SKM-1 treated with dmso at 0.1 percent for 144 hours (cell line): ENCODE results near the gene SLC41A3.
"Not testable (repeated sequence)": the region's sequence is repeated elsewhere in the genome, so short reads cannot be mapped to it uniquely, and the experiment has no call there.

ENCODE experiments used
- DNase-seq: peaks from one replicate; lab custom pipeline; 2025; ENCODE audit not compliant: unreplicated experiment; lab: John Stamatoyannopoulos, UW

The SLC41A3 gene

GRCh38 chr3:125960066-125960424 is 123.9 kb downstream of the SLC41A3 start:
- DNase-seq: no peak

GRCh38 chr3:125959317-125960065 is 124.4 kb downstream of the SLC41A3 start:
- no peak for DNase-seq

- DNase-seq: no peak
Observed at GRCh38 chr3:125958511-125959316, 125.2 kb downstream of the SLC41A3 start.

- DNase-seq: no peak
Observed at GRCh38 chr3:125957674-125958510, 126.0 kb downstream of the SLC41A3 start.

- DNase-seq: not testable (repeated sequence)
Observed at GRCh38 chr3:125957020-125957419, 126.9 kb downstream of the SLC41A3 start.
